Kidney (tissue), 14 donors: Measurements from ENCODE around the gene MACROD2. TPM values are rescaled to one million over a fixed set of nuclear protein-coding genes. Genes with fewer than 3 reads are reported as not detected.

Experiments used
- DNase-seq, 5 donors: peaks; one replicate each; pipeline ENCODE4 v3.0.0-alpha.2; 2013 to 2020
- FAIRE-seq: peaks from 2 replicates; lab custom pipeline; 2012; peaks lifted over from hg19 to GRCh38; lab: Jason Lieb, UNC
- H3K27ac ChIP-seq, 2 donors: one replicate each; pipeline ENCODE4 v1.7.0; 2013; ENCODE audit warnings: low read depth in 2 of 2, low read length in 2 of 2, inconsistent platforms in 1 of 2
- H3K27me3 ChIP-seq: one replicate; pipeline ENCODE4 v1.7.1; 2013; ENCODE audit warnings: low read length, inconsistent platforms; ENCODE audit not compliant: control insufficient read depth, insufficient read depth
- H3K36me3 ChIP-seq, 3 donors: one replicate each; pipeline versions ENCODE4 v1.7.0 to v1.7.1; 2013; ENCODE audit warnings: low read length in 3 of 3, control low read depth in 1 of 3, inconsistent platforms in 1 of 3; ENCODE audit not compliant: insufficient read depth in 3 of 3, control insufficient read depth in 2 of 3
- H3K4me1 ChIP-seq, 3 donors: one replicate each; pipeline versions ENCODE4 v1.7.0 to v1.7.1; 2013; ENCODE audit warnings: low read length in 3 of 3, inconsistent platforms in 1 of 3, low read depth in 1 of 3; ENCODE audit not compliant: control insufficient read depth in 2 of 3, insufficient read depth in 2 of 3
- H3K4me3 ChIP-seq, 3 donors: one replicate each; pipeline versions ENCODE4 v1.7.0 to v1.8.1; 2013; ENCODE audit warnings: low read length in 3 of 3, control low read depth in 1 of 3, inconsistent platforms in 1 of 3
- H3K9ac ChIP-seq, 3 donors: one replicate each; pipeline versions ENCODE4 v1.7.0 to v1.7.1; 2013; ENCODE audit warnings: low read length in 3 of 3, control low read depth in 1 of 3, inconsistent platforms in 1 of 3
- H3K9me3 ChIP-seq, 3 donors: one replicate each; pipeline versions ENCODE4 v1.7.0 to v1.7.1; 2013; ENCODE audit warnings: low read length in 3 of 3, control low read depth in 1 of 3, inconsistent platforms in 1 of 3; ENCODE audit not compliant: control insufficient read depth in 2 of 3, insufficient read depth in 1 of 3
- intact Hi-C: fragments of 100-400 bp; cut with DNase I; formaldehyde crosslinking; loops from one replicate; pipeline ENCODE4 v1.11.1; 2022
- polyA plus RNA-seq: library from polyadenylated mRNA; stranded (reverse); fragments of 350-450 nt; fragmentation: Illumina TruSeq; extraction: RNeasy Lipid Tissue Mini Kit (QIAGEN cat#74804); gene quantifications from one replicate; pipeline ENCODE4 v1.2.3, GENCODE V29; 2014; ENCODE audit warnings: low read depth, low replicate concordance; ENCODE audit not compliant: insufficient read depth
- total RNA-seq: library from RNA; stranded (reverse); fragmentation: NEBNext Ultra II Directional; extraction: Animal tissue kit (Norgen Biotek cat#: 25700); gene quantifications from one replicate; pipeline ENCODE4 v1.2.1, GENCODE V29; 2021
- TF ChIP-seq, protein P1 (sequence below): IDR thresholded peaks from 3 replicates; pipeline ENCODE4 v1.5.1; 2012; ENCODE audit warnings: mild to moderate bottlenecking, moderate library complexity, borderline replicate concordance; ENCODE audit not compliant: insufficient read depth; ENCODE audit errors: extremely low read depth
- donor health status: control.
- donor health status: control.
- donor health status: control.
- donor health status: control.
- donor health status: control.
- donor health status: DM: yes; HTN: yes; CAD: no.
- donor health status: Normal renal cell carcinoma (clear cell type).

The MACROD2 gene
- total and polyA plus RNA-seq, 2 donors from 2014 or later, result 3.0 to 10.0 TPM

GRCh38 chr20:14859627-14860026 is 864.3 kb downstream of the MACROD2 start:
- H3K4me3 ChIP-seq, result no peak overlapping the region
- FAIRE-seq, result no peak
- H3K36me3 ChIP-seq, result no peaks in the 10 kb centered on the region
- TF ChIP-seq, protein P1, sequence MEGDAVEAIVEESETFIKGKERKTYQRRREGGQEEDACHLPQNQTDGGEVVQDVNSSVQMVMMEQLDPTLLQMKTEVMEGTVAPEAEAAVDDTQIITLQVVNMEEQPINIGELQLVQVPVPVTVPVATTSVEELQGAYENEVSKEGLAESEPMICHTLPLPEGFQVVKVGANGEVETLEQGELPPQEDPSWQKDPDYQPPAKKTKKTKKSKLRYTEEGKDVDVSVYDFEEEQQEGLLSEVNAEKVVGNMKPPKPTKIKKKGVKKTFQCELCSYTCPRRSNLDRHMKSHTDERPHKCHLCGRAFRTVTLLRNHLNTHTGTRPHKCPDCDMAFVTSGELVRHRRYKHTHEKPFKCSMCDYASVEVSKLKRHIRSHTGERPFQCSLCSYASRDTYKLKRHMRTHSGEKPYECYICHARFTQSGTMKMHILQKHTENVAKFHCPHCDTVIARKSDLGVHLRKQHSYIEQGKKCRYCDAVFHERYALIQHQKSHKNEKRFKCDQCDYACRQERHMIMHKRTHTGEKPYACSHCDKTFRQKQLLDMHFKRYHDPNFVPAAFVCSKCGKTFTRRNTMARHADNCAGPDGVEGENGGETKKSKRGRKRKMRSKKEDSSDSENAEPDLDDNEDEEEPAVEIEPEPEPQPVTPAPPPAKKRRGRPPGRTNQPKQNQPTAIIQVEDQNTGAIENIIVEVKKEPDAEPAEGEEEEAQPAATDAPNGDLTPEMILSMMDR, result no peak
- intact Hi-C loops, result no loop called here
- no peak overlapping the region for H3K27ac ChIP-seq
- H3K9ac ChIP-seq, result no peak overlapping the region
- no peaks in the 10 kb centered on the region for H3K9me3 ChIP-seq
- no peak for DNase-seq
- no peaks in the 10 kb centered on the region for H3K27me3 ChIP-seq
- H3K4me1 ChIP-seq, result no peaks in the 10 kb centered on the region

- Histone ChIP-seq H3K27me3 (no peaks in the 10 kb centered on the region), H3K9ac (no peak overlapping the region), H3K36me3 (no peaks in the 10 kb centered on the region), H3K4me1 (no peaks in the 10 kb centered on the region), H3K27ac (no peak overlapping the region), H3K4me3 (no peak overlapping the region), H3K9me3 (no peaks in the 10 kb centered on the region)
- TF ChIP-seq, protein P1, result no peak
- DNase-seq, result peak in 4 of 5 donors; percentile 67 to 81 (median 72)
- intact Hi-C loops, result no loop called here
- FAIRE-seq, result no peak
Measured at GRCh38 chr20:14860410-14860814, 865.1 kb downstream of the MACROD2 start.

GRCh38 chr20:14861028-14861699 is 865.8 kb downstream of the MACROD2 start:
- intact Hi-C loops, result no loop called here
- Histone ChIP-seq H3K9ac (no peak overlapping the region), H3K4me1 (peaks cover 0 to 4% (median 0%) of the 10 kb centered on the region in 3 donors), H3K27me3 (no peaks in the 10 kb centered on the region), H3K36me3 (no peaks in the 10 kb centered on the region), H3K27ac (no peak overlapping the region), H3K4me3 (no peak overlapping the region), H3K9me3 (no peaks in the 10 kb centered on the region)
- TF ChIP-seq, protein P1, result no peak
- FAIRE-seq (no peak), DNase-seq (no peak)
